PFSK-1 (cell line): ENCODE results near the gene GOLGA6C.

Experiments
- POLR2AphosphoS5 ChIP-seq: IDR thresholded peaks from 2 replicates; pipeline ENCODE4 v1.6.1; 2012; ENCODE audit warnings: low read depth, mild to moderate bottlenecking, control low read depth, low read length, moderate library complexity
- TAF1 ChIP-seq: IDR thresholded peaks from 2 replicates; pipeline ENCODE4 v1.6.1; 2012; ENCODE audit warnings: low read length, control low read depth, borderline replicate concordance; ENCODE audit not compliant: insufficient read depth

- no peak for TF ChIP-seq POLR2AphosphoS5
- TF ChIP-seq TAF1, result no peak
These were observed 28.2 kb upstream of the GOLGA6C start for GRCh38 chr15:75230016-75230343.
